ENCODE results near the gene KLHL21. TPM values are rescaled to one million over a fixed set of nuclear protein-coding genes. Genes with fewer than 3 reads are reported as not detected.

KLHL21 gene
- total and polyA plus RNA-seq, 2 of the 4 experiments (the other 2 are of a cell fraction), result 12.0 to 36.7 TPM

DNA sequence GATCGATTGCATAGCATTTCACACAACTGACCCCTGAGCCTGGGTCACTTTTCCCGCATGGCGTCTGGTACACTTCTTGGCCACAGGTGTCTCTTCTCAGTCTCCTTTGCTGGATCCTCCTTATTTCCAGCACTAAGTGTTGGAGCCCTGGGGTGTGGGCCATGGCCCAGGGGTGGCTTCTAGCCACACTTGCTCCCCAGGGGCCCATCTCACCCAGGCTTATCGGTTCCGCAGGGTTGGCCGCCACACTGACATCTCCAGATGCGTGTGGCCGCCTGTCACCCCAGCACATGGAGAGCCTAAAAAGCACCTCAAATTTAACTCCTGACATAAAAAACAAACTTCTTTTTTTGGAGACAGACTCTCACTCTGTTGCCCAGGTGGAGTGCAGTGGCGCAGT, 24.4 kb upstream of the KLHL21 start:
- H3K79me1 ChIP-seq (ENCODE audit: low read depth in 1 of 2, low read length in 2 of 2), result peaks cover 27 to 72% of the 10 kb centered on the region in 2 experiments
- peak overlapping the region; percentile 16; the same call in 1 of the 2 replicates for H3K23ac ChIP-seq (ENCODE audit: low read depth, low read length)
- H4K5ac ChIP-seq (ENCODE audit: low read depth, low read length), result no peak overlapping the region
- no peak overlapping the region for H3K56ac ChIP-seq (ENCODE audit: extremely low read depth, insufficient read depth, low read length)
- H2BK120ac ChIP-seq (ENCODE audit: low read depth, low read length), result no peak overlapping the region
- H2AFZ ChIP-seq (replicated peaks; ENCODE audit: low read length, poor library complexity), result no peak overlapping the region
- peaks cover 6% of the 10 kb centered on the region for H3K4me1 ChIP-seq (ENCODE audit: control insufficient read depth, insufficient read depth, low read length)
- no peaks in the 10 kb centered on the region for H3K9me3 ChIP-seq (ENCODE audit: control insufficient read depth, insufficient read depth, low read length)
- H4K8ac ChIP-seq (ENCODE audit: low read depth in 2 of 2, low read length in 2 of 2), result no peak overlapping the region
- H3K27ac ChIP-seq (ENCODE audit: insufficient read depth, low read length), result no peak overlapping the region
- no peak overlapping the region for H3K18ac ChIP-seq (ENCODE audit: low read depth, low read length)
- H2AK5ac ChIP-seq (ENCODE audit: low read depth, low read length), result no peak overlapping the region
- DNase-seq (no peak), ATAC-seq (ENCODE audit: low read depth) (no peak)
- dilution Hi-C loops (cut with HindIII; ENCODE audit: low sequenced_read_pairs, unreplicated experiment) (no loop called here), in situ Hi-C loops (cut with MboI; ENCODE audit: low sequenced_read_pairs) (no loop called here), intact Hi-C loops (cut with micrococcal nuclease) (no loop called here)
- CTCF ChIA-PET, result no interaction called here
- no TSS peak for BruUV-seq (replicated peaks)
- peaks cover 39% of the 10 kb centered on the region for H4K20me1 ChIP-seq (ENCODE audit: insufficient read depth, low read length)
- H2BK15ac ChIP-seq (ENCODE audit: low read depth, low read length), result no peak overlapping the region
- H3K9ac ChIP-seq (ENCODE audit: low read depth, low read length), result no peak overlapping the region
- no peak overlapping the region for H3K14ac ChIP-seq (replicated peaks; ENCODE audit: low read depth, low read length)
- POLR2A ChIA-PET (ENCODE audit: unreplicated experiment), result no interaction called here
- peaks cover 46% of the 10 kb centered on the region for H3K36me3 ChIP-seq (ENCODE audit: control insufficient read depth, insufficient read depth, low read length)
- H2BK5ac ChIP-seq (ENCODE audit: low read depth, low read length, poor library complexity, severe bottlenecking), result no peak overlapping the region
- H3K27me3 ChIP-seq (ENCODE audit: control insufficient read depth, insufficient read depth, low read length), result no peaks in the 10 kb centered on the region
- no peak overlapping the region for H2AK9ac ChIP-seq (replicated peaks; ENCODE audit: low read depth, low read length, poor library complexity)
- 100% methylated on average over 3 of the region's 9 CpGs; no CpG with 5 or more reads in 1 of the 2 experiments for WGBS, 2 experiments (ENCODE audit: extremely low coverage in 2 of 2, insufficient read length in 1 of 2)
- H3K9me1 ChIP-seq (ENCODE audit: insufficient read depth, low read length), result peaks cover 4% of the 10 kb centered on the region; the same call in 1 of the 2 replicates
- no peak overlapping the region for H3K4ac ChIP-seq (ENCODE audit: low read depth, low read length)
- no peak overlapping the region for H4K91ac ChIP-seq (ENCODE audit: insufficient read depth, low read depth, low read length)
- no peak overlapping the region for H3K4me2 ChIP-seq (ENCODE audit: low read depth, low read length)
- H3K4me3 ChIP-seq (ENCODE audit: insufficient read depth, low read depth, low read length), result no peak overlapping the region
- TF ChIP-seq CHD1 (IDR thresholded peaks at IDR 0.05; ENCODE audit: low read depth, low read length) (no peak), RAD21 (IDR thresholded peaks at IDR 0.05; ENCODE audit: low read length) (no peak), MAFK (IDR thresholded peaks at IDR 0.05; ENCODE audit: low read depth, low read length) (no peak), MXI1 (IDR thresholded peaks at IDR 0.05; ENCODE audit: borderline replicate concordance, low read depth, low read length) (no peak), RCOR1 (IDR thresholded peaks at IDR 0.05; ENCODE audit: insufficient replicate concordance, low read length) (no peak), BHLHE40 (IDR thresholded peaks at IDR 0.05; ENCODE audit: low read depth, low read length) (no peak), FOS (IDR thresholded peaks at IDR 0.05; ENCODE audit: low read depth, low read length) (no peak), MAZ (IDR thresholded peaks at IDR 0.05; ENCODE audit: borderline replicate concordance, low read depth, low read length) (no peak), RFX5 (IDR thresholded peaks at IDR 0.05; ENCODE audit: low read depth, low read length) (no peak), NFE2L2 (IDR thresholded peaks at IDR 0.05; ENCODE audit: low read depth, low read length) (no peak), SMC3 (IDR thresholded peaks at IDR 0.05; ENCODE audit: low read depth, low read length) (no peak), POLR2A (IDR thresholded peaks at IDR 0.05; ENCODE audit: low read depth, low read length) (no peak), CEBPB (IDR thresholded peaks at IDR 0.05; ENCODE audit: low read depth, low read length) (no peak)
- TF ChIP-seq, protein P1, sequence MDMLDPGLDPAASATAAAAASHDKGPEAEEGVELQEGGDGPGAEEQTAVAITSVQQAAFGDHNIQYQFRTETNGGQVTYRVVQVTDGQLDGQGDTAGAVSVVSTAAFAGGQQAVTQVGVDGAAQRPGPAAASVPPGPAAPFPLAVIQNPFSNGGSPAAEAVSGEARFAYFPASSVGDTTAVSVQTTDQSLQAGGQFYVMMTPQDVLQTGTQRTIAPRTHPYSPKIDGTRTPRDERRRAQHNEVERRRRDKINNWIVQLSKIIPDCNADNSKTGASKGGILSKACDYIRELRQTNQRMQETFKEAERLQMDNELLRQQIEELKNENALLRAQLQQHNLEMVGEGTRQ (IDR thresholded peaks at IDR 0.05; ENCODE audit: low read depth, low read length), result no peak
- TF ChIP-seq, protein P2, sequence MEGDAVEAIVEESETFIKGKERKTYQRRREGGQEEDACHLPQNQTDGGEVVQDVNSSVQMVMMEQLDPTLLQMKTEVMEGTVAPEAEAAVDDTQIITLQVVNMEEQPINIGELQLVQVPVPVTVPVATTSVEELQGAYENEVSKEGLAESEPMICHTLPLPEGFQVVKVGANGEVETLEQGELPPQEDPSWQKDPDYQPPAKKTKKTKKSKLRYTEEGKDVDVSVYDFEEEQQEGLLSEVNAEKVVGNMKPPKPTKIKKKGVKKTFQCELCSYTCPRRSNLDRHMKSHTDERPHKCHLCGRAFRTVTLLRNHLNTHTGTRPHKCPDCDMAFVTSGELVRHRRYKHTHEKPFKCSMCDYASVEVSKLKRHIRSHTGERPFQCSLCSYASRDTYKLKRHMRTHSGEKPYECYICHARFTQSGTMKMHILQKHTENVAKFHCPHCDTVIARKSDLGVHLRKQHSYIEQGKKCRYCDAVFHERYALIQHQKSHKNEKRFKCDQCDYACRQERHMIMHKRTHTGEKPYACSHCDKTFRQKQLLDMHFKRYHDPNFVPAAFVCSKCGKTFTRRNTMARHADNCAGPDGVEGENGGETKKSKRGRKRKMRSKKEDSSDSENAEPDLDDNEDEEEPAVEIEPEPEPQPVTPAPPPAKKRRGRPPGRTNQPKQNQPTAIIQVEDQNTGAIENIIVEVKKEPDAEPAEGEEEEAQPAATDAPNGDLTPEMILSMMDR (conservative IDR thresholded peaks at IDR 0.05; ENCODE audit: low read depth, low read length), result no peak
- TF ChIP-seq, protein P3, sequence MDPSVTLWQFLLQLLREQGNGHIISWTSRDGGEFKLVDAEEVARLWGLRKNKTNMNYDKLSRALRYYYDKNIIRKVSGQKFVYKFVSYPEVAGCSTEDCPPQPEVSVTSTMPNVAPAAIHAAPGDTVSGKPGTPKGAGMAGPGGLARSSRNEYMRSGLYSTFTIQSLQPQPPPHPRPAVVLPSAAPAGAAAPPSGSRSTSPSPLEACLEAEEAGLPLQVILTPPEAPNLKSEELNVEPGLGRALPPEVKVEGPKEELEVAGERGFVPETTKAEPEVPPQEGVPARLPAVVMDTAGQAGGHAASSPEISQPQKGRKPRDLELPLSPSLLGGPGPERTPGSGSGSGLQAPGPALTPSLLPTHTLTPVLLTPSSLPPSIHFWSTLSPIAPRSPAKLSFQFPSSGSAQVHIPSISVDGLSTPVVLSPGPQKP (IDR thresholded peaks at IDR 0.05; ENCODE audit: borderline replicate concordance, low read depth, low read length), result no peak
- H2BK20ac ChIP-seq (ENCODE audit: low read depth, low read length), result no peak overlapping the region
